Activated CD4-positive, alpha-beta T cell treated with anti-CD3 and anti-CD28 coated beads for 24 hours (primary cell): ENCODE results near the gene CCDC148.

Experiments
- DNase-seq, 2 donors: peaks; one replicate each; pipeline ENCODE4 v3.0.0-alpha.2; 2020; ENCODE audit warnings: low read depth in 2 of 2

CCDC148 gene

GRCh38 chr2:158125756-158126498, 330.6 kb downstream of the CCDC148 start:
- DNase-seq = no peak

DNA sequence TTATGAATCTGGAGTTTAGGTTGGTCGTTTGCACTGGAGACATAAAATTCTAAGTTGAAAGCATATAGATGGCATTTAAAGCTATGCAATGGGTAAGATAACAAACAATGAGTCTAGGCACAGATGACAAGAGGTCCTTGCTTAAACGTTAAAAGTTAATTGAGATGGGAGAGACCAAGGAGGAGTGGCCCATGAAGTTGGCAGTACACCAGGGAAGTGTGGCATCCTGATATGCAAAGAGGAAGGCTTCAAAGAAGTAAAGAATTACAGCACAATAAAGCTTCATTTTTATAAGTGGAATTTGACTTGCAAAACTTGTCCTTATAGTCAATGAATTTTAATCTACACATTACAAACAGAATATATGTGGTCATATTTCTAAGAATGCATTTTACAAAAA, 331.7 kb downstream of the CCDC148 start:
- no peak for DNase-seq
